Middle frontal gyrus (tissue), 1 donor: ENCODE results near the gene PRAMEF12.
"Not testable (repeated sequence)": the region's sequence is repeated elsewhere in the genome, so short reads cannot be mapped to it uniquely, and the experiment has no call there.

Source experiments
- DNase-seq: peaks from one replicate; pipeline ENCODE4 v3.0.0-alpha.2; 2015; ENCODE audit warnings: low spot score; ENCODE audit errors: extremely low spot score

Gene PRAMEF12

GRCh38 chr1:12770620-12771019, 2.9 kb upstream of the PRAMEF12 start:
- DNase-seq = no peak

DNA sequence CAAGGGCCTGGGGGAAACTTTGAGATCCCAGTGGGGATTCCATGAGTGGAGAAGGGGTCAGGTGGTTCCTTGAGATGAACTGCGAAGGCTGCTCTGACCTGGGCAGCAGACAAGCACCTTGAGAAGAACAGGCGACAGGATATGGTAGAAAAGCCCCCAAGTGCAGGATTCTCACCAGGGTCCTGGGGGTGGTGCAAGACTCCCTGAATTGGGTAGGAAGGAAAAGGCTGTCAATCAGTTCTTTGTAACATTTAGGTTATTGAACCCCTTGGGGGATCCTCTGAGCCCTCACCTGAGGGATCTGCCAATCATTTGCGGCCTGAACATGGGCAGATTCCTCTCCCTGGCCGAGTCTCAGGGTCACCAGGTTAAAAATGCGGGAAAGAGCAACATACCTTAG, 2.4 kb upstream of the PRAMEF12 start:
- DNase-seq = no peak

- DNase-seq = no peak
Observed at GRCh38 chr1:12772520-12772919, 1.0 kb upstream of the PRAMEF12 start.

GRCh38 chr1:12774801-12775345, 1.3 kb downstream of the PRAMEF12 start:
- no peak for DNase-seq

DNA sequence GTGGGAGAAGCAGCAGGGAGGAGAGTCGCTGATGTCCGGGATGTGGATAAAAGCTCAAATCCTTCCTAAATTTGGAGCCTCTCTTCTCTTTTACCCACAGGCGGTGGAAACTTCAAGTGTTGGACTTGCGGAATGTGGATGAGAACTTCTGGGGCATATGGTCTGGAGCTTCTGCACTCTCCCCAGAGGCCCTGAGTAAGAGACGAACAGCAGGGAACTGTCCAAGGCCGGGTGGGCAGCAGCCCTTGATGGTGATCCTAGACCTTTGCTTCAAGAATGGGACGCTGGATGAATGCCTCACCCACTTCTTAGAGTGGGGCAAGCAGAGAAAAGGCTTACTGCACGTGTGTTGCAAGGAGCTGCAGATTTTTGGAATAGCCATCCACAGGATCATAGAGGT, 1.9 kb downstream of the PRAMEF12 start:
- DNase-seq = no peak

DNA sequence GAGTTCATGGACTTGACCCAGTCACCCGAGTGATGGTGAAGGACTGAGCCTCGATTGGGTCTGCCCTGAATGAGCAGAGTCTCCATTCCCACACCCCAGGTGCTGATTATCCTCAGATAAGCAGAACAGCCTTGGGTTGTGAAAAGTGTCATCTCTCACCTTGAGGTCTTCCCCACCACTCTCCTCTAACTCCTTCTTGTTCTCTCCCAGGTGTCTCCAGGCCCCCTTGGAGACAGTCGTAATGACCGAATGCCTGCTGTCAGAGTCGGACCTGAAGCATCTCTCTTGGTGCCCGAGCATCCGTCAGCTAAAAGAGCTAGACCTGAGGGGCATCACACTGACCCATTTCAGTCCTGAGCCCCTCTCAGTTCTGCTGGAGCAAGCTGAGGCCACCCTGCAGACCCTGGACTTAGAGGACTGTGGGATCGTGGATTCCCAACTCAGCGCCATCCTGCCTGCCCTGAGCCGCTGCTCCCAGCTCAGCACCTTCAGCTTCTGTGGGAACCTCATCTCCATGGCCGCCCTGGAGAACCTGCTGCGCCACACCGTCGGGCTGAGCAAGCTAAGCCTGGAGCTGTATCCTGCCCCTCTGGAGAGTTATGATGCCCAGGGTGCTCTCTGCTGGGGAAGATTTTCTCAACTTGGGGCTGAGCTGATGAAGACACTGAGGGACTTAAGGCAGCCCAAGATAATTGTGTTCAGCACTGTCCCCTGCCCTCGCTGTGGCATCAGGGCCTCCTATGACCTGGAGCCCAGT, 3.4 kb downstream of the PRAMEF12 start:
- DNase-seq = no peak

GRCh38 chr1:12778061-12778460, 4.5 kb downstream of the PRAMEF12 start:
- no peak for DNase-seq

- DNase-seq = no peak
Observed at GRCh38 chr1:12778907-12779306, 5.4 kb downstream of the PRAMEF12 start.

DNA sequence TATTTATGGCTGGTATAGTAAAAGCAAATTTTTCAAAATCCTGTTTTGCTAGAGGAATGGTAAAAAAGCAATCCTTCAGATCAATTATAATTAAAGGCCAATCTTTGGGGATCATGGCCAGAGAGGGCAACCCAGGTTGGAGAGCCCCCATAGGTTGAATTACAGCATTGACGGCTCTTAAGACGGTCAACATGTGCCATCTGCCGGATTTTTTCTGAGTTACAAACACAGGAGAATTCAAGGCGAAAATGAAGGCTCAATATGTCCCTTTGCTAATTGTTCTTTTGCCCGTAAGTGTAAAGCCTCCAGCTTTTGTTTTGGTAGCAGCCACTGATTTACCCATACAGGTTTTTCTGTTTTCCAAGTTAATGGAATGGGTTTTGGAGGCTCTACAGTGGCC, 8.0 kb downstream of the PRAMEF12 start:
- DNase-seq = not testable (repeated sequence)

GRCh38 chr1:12783783-12784182, 10.2 kb downstream of the PRAMEF12 start:
- DNase-seq = not testable (repeated sequence)

DNA sequence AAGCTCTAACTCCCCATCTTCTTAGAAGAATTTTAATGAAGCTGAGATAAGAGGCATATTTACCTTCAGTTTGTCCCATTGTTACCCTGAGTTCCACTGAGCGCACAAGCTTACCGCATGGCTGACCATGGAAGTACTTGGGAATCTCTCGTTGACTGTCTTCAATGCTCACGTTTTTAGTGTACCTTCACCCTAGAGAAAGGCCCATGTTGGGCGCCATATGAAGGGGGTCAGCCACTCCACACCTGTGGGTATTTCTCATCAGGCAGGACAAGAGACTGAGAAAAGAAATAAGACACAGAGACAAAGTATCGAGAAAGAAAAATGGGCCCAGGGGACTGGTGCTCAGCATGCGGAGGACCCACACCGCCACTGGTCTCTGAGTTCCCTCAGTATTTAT, 11.2 kb downstream of the PRAMEF12 start:
- DNase-seq = not testable (repeated sequence)

- DNase-seq = not testable (repeated sequence)
Observed at GRCh38 chr1:12791097-12791496, 17.6 kb downstream of the PRAMEF12 start, which contains the start of gene PRAMEF1. TSS of gene PRAMEF1 (plus strand) at chr1:12791397. CDS start at chr1:12793228, 1,831 bp downstream.

DNA sequence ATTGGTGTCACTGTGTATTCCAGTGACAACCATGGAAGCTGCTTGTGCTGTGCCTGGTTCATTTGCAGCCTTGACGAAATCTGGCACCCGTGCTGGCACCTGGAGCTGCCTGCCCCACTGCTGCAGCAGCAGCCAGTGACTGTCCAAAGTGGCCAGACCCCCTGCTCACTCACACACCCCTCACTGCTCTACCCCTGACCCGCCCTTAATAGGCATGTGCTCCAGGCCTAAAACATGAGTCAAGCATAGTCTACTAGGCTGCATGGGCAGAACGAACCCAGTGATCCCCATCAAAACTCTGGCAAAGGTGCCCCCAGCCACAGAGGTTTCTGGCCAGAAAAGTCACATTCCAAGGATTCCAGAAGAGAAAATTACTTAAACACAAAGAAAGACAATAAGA, 25.4 kb downstream of the PRAMEF12 start:
- DNase-seq = no peak

- DNase-seq = no peak
Observed at GRCh38 chr1:12799730-12800129, 26.2 kb downstream of the PRAMEF12 start.

DNA sequence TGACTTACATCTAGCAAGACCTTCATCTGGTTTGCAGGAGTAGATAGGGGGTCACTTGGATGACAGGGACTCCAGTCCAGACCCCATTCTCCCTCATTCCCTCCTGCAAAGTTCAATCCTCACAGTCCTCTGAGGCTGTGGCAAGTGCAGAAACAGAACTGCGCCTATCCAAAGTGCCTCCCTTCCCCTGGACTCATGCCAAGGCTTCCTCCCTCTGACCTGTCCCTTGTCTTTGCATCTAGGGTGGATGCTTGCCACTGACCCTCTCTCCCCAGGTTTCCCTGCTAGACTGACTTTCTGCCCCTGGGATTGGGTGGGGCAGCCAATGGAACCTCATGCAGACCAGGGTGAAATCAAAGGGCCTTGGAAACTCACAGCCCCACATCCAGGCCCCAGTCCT, 36.4 kb downstream of the PRAMEF12 start:
- DNase-seq = no peak

DNA sequence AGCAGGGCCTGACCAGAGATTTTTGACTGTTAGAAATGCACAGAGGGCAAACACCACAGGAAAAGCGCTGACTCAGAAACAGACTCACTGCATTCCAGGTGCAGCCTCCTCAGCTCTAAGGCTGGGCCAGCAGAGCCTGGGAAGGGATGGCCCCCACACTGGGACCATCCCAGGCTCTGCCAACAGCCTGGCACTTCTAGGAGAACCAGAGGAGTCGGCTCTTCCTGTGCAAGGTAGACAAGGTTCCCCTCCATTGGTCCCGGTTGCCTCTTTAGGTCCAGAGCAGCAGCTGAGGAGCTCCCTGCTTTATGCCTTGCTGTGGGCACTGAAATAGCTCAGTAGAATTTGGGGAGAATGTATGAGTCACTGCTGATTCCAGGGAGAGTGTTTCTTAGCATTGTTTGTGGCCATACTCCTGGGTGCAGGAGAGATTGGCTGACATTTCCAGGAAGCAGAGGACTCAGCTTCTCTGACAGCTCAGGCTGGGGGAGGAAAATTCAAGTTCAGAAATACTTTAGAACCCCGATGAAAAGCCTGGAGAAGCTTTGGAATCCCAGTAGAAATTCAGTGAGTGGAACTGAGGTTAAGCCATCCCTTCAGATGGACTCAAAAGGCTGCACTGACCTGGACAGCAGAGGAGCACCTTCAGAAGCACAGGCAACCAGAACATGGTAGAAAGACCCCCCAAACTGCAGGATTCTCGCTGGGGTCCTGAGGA, 37.3 kb downstream of the PRAMEF12 start:
- DNase-seq = peak; percentile 5

DNA sequence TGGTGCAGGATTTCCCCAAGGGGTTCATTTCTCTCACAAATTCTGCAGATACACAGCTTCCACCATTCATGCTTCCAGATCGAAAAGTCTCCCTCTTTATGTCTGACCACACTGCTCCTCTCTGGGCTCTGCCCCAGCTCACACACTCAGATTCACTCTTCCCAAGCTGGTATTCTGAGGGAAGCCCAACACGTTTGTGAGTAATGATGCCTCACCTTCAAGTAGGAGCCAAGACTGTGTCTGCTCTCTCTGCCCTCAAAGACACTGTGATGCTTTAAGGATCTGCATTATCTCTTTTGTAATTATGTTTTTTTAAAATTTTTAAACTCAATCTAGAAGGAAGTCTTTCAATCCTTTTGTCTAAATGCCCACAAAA, 37.9 kb downstream of the PRAMEF12 start:
- no peak for DNase-seq

- not testable (repeated sequence) for DNase-seq
Observed at GRCh38 chr1:12819061-12819460, 45.5 kb downstream of the PRAMEF12 start.
